Measurements from ENCODE around the gene BEND5.

The BEND5 gene

GRCh38 chr1:48710915-48711314 lies 65.8 kb downstream of the BEND5 start:
- Histone ChIP-seq H3K9me3 (ENCODE audit: control insufficient read depth, low read length) (no peaks in the 10 kb centered on the region), H3K4me3 (ENCODE audit: low read length) (no peak overlapping the region), H3K4me1 (ENCODE audit: control insufficient read depth, insufficient read depth, low read length) (no peaks in the 10 kb centered on the region), H3K27me3 (ENCODE audit: control insufficient read depth, insufficient read depth, low read length) (no peaks in the 10 kb centered on the region), H3K36me3 (ENCODE audit: control insufficient read depth, insufficient read depth, low read length) (no peaks in the 10 kb centered on the region), H3K9ac (ENCODE audit: low read length) (no peak overlapping the region)

- Histone ChIP-seq H3K36me3 (ENCODE audit: control insufficient read depth, insufficient read depth, low read length) (no peaks in the 10 kb centered on the region), H3K4me1 (ENCODE audit: control insufficient read depth, insufficient read depth, low read length) (no peaks in the 10 kb centered on the region), H3K9ac (ENCODE audit: low read length) (no peak overlapping the region), H3K9me3 (ENCODE audit: control insufficient read depth, low read length) (no peaks in the 10 kb centered on the region), H3K27me3 (ENCODE audit: control insufficient read depth, insufficient read depth, low read length) (no peaks in the 10 kb centered on the region), H3K4me3 (ENCODE audit: low read length) (no peak overlapping the region)
Observed at GRCh38 chr1:48710318-48710717, 66.4 kb downstream of the BEND5 start.

GRCh38 chr1:48704736-48705135 lies 72.0 kb downstream of the BEND5 start:
- H3K4me3 ChIP-seq (ENCODE audit: low read length), result no peak overlapping the region
- no peaks in the 10 kb centered on the region for H3K36me3 ChIP-seq (ENCODE audit: control insufficient read depth, insufficient read depth, low read length)

GRCh38 chr1:48701445-48701844 lies 75.2 kb downstream of the BEND5 start:
- no peaks in the 10 kb centered on the region for H3K27me3 ChIP-seq (ENCODE audit: control insufficient read depth, insufficient read depth, low read length)
- no peaks in the 10 kb centered on the region for H3K36me3 ChIP-seq (ENCODE audit: control insufficient read depth, insufficient read depth, low read length)
- no peaks in the 10 kb centered on the region for H3K4me1 ChIP-seq (ENCODE audit: control insufficient read depth, insufficient read depth, low read length)
- H3K9ac ChIP-seq (ENCODE audit: low read length), result no peak overlapping the region
- H3K4me3 ChIP-seq (ENCODE audit: low read length), result no peak overlapping the region
- H3K9me3 ChIP-seq (ENCODE audit: control insufficient read depth, low read length), result no peaks in the 10 kb centered on the region

More at GRCh38 chr1:48704736-48705135, 72.0 kb downstream of the BEND5 start:
- Histone ChIP-seq H3K9ac (ENCODE audit: low read length) (no peak overlapping the region), H3K27me3 (ENCODE audit: control insufficient read depth, insufficient read depth, low read length) (no peaks in the 10 kb centered on the region), H3K9me3 (ENCODE audit: control insufficient read depth, low read length) (no peaks in the 10 kb centered on the region), H3K4me1 (ENCODE audit: control insufficient read depth, insufficient read depth, low read length) (no peaks in the 10 kb centered on the region)

GRCh38 chr1:48697066-48697707 lies 79.5 kb downstream of the BEND5 start:
- H3K4me3 ChIP-seq (ENCODE audit: low read length), result no peak overlapping the region
- H3K9me3 ChIP-seq (ENCODE audit: control insufficient read depth, low read length), result no peaks in the 10 kb centered on the region
- peaks cover 6% of the 10 kb centered on the region for H3K27me3 ChIP-seq (ENCODE audit: control insufficient read depth, insufficient read depth, low read length)
- H3K36me3 ChIP-seq (ENCODE audit: control insufficient read depth, insufficient read depth, low read length), result no peaks in the 10 kb centered on the region
- H3K4me1 ChIP-seq (ENCODE audit: control insufficient read depth, insufficient read depth, low read length), result peaks cover 18% of the 10 kb centered on the region
- no peak overlapping the region for H3K9ac ChIP-seq (ENCODE audit: low read length)

GRCh38 chr1:48695161-48695560 lies 81.5 kb downstream of the BEND5 start:
- Histone ChIP-seq H3K27me3 (ENCODE audit: control insufficient read depth, insufficient read depth, low read length) (peaks cover 6% of the 10 kb centered on the region), H3K9me3 (ENCODE audit: control insufficient read depth, low read length) (no peaks in the 10 kb centered on the region), H3K36me3 (ENCODE audit: control insufficient read depth, insufficient read depth, low read length) (no peaks in the 10 kb centered on the region), H3K4me1 (ENCODE audit: control insufficient read depth, insufficient read depth, low read length) (peaks cover 18% of the 10 kb centered on the region), H3K9ac (ENCODE audit: low read length) (no peak overlapping the region), H3K4me3 (ENCODE audit: low read length) (no peak overlapping the region)

- Histone ChIP-seq H3K9ac (ENCODE audit: low read length) (no peak overlapping the region), H3K9me3 (ENCODE audit: control insufficient read depth, low read length) (no peaks in the 10 kb centered on the region), H3K4me3 (ENCODE audit: low read length) (no peak overlapping the region), H3K36me3 (ENCODE audit: control insufficient read depth, insufficient read depth, low read length) (no peaks in the 10 kb centered on the region), H3K4me1 (ENCODE audit: control insufficient read depth, insufficient read depth, low read length) (peaks cover 18% of the 10 kb centered on the region), H3K27me3 (ENCODE audit: control insufficient read depth, insufficient read depth, low read length) (peaks cover 6% of the 10 kb centered on the region)
Observed at GRCh38 chr1:48693674-48694320, 82.9 kb downstream of the BEND5 start.

- Histone ChIP-seq H3K4me1 (ENCODE audit: control insufficient read depth, insufficient read depth, low read length) (peaks cover 18% of the 10 kb centered on the region), H3K4me3 (ENCODE audit: low read length) (no peak overlapping the region), H3K27me3 (ENCODE audit: control insufficient read depth, insufficient read depth, low read length) (peaks cover 6% of the 10 kb centered on the region), H3K9me3 (ENCODE audit: control insufficient read depth, low read length) (no peaks in the 10 kb centered on the region), H3K9ac (ENCODE audit: low read length) (no peak overlapping the region), H3K36me3 (ENCODE audit: control insufficient read depth, insufficient read depth, low read length) (no peaks in the 10 kb centered on the region)
Observed at GRCh38 chr1:48693180-48693579, 83.5 kb downstream of the BEND5 start.

- no peaks in the 10 kb centered on the region for H3K9me3 ChIP-seq (ENCODE audit: control insufficient read depth, low read length)
- H3K9ac ChIP-seq (ENCODE audit: low read length), result no peak overlapping the region
- no peak overlapping the region for H3K4me3 ChIP-seq (ENCODE audit: low read length)
- peaks cover 6% of the 10 kb centered on the region for H3K27me3 ChIP-seq (ENCODE audit: control insufficient read depth, insufficient read depth, low read length)
- peaks cover 18% of the 10 kb centered on the region for H3K4me1 ChIP-seq (ENCODE audit: control insufficient read depth, insufficient read depth, low read length)
- H3K36me3 ChIP-seq (ENCODE audit: control insufficient read depth, insufficient read depth, low read length), result no peaks in the 10 kb centered on the region
Observed at GRCh38 chr1:48692235-48692634, 84.5 kb downstream of the BEND5 start.

- Histone ChIP-seq H3K9me3 (ENCODE audit: control insufficient read depth, low read length) (no peaks in the 10 kb centered on the region), H3K4me3 (ENCODE audit: low read length) (no peak overlapping the region), H3K36me3 (ENCODE audit: control insufficient read depth, insufficient read depth, low read length) (no peaks in the 10 kb centered on the region), H3K4me1 (ENCODE audit: control insufficient read depth, insufficient read depth, low read length) (peaks cover 18% of the 10 kb centered on the region), H3K27me3 (ENCODE audit: control insufficient read depth, insufficient read depth, low read length) (peaks cover 6% of the 10 kb centered on the region), H3K9ac (ENCODE audit: low read length) (no peak overlapping the region)
Observed at GRCh38 chr1:48691429-48692001, 85.2 kb downstream of the BEND5 start.

- H3K4me1 ChIP-seq (ENCODE audit: control insufficient read depth, insufficient read depth, low read length), result peaks cover 5% of the 10 kb centered on the region
- H3K27me3 ChIP-seq (ENCODE audit: control insufficient read depth, insufficient read depth, low read length), result peaks cover 6% of the 10 kb centered on the region
Observed at GRCh38 chr1:48688102-48688760, 88.5 kb downstream of the BEND5 start.

More at GRCh38 chr1:48688102-48688760, 88.5 kb downstream of the BEND5 start:
- Histone ChIP-seq H3K4me3 (ENCODE audit: low read length) (no peak overlapping the region), H3K9me3 (ENCODE audit: control insufficient read depth, low read length) (no peaks in the 10 kb centered on the region), H3K36me3 (ENCODE audit: control insufficient read depth, insufficient read depth, low read length) (no peaks in the 10 kb centered on the region), H3K9ac (ENCODE audit: low read length) (no peak overlapping the region)
